ENCODE measurements around the gene CAND2.

DNA sequence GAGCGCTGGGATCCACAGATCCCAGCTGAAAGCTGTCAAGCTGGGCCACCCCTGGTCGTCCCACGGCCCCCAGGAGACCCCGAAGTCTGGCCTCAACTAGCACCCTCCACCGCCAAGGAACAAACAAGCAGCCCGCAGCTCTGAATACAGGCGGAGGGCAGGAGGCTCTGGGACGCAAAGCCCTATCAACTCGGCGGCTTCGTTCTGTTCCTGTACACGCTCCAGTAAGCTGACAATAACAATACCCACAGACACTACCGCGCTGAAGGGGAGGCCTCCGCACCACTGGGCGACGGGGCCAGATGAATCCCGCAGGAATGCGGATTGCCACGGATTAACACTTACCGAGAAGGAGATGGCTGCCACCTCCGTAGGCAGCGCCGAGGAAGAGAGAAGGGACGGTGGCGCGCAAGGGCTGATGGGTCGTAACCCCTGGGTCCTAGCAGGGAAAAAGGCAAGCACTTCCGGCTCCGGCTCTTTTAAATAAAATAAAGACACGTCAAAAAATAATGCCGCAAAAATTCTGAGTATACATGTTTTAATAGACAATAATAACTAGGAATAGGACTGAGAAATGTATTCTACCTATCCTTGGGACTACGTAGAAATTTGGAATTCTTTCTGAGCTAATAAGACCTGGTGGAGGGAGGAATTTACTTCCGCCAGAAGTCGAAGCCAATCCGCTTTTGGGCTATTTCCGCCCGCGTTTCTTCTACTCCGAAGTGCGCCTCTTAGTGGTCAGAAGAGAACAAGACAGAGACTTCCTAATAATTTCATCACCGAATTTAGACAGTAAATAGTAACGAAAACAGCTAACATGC, 44.9 kb downstream of the CAND2 start, which contains the start of gene RPL32:
- TF ChIP-seq CTCF (IDR thresholded peaks at IDR 0.05; ENCODE audit: poor library complexity, severe bottlenecking), result peak; percentile 95
- TF ChIP-seq RAD21 (conservative IDR thresholded peaks at IDR 0.05), result no peak
- TF ChIP-seq EZH2 (IDR thresholded peaks at IDR 0.05; ENCODE audit: borderline replicate concordance, insufficient read depth, low read length, poor library complexity, severe bottlenecking), result no peak
- TF ChIP-seq TAF1 (IDR thresholded peaks at IDR 0.05; ENCODE audit: low read depth), result peak; percentile 95
- TF ChIP-seq, protein P1, sequence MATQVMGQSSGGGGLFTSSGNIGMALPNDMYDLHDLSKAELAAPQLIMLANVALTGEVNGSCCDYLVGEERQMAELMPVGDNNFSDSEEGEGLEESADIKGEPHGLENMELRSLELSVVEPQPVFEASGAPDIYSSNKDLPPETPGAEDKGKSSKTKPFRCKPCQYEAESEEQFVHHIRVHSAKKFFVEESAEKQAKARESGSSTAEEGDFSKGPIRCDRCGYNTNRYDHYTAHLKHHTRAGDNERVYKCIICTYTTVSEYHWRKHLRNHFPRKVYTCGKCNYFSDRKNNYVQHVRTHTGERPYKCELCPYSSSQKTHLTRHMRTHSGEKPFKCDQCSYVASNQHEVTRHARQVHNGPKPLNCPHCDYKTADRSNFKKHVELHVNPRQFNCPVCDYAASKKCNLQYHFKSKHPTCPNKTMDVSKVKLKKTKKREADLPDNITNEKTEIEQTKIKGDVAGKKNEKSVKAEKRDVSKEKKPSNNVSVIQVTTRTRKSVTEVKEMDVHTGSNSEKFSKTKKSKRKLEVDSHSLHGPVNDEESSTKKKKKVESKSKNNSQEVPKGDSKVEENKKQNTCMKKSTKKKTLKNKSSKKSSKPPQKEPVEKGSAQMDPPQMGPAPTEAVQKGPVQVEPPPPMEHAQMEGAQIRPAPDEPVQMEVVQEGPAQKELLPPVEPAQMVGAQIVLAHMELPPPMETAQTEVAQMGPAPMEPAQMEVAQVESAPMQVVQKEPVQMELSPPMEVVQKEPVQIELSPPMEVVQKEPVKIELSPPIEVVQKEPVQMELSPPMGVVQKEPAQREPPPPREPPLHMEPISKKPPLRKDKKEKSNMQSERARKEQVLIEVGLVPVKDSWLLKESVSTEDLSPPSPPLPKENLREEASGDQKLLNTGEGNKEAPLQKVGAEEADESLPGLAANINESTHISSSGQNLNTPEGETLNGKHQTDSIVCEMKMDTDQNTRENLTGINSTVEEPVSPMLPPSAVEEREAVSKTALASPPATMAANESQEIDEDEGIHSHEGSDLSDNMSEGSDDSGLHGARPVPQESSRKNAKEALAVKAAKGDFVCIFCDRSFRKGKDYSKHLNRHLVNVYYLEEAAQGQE (IDR thresholded peaks at IDR 0.05; ENCODE audit: borderline replicate concordance), result peak; percentile 96
- peak; percentile 70 for TF ChIP-seq SMC3 (conservative IDR thresholded peaks at IDR 0.05; ENCODE audit: poor library complexity)
- TF ChIP-seq EP300 (conservative IDR thresholded peaks at IDR 0.05; ENCODE audit: poor library complexity, severe bottlenecking), result peak; percentile 49
- peak; percentile 99 for TF ChIP-seq POLR2AphosphoS5 (IDR thresholded peaks at IDR 0.05)

Data from neural cell (in vitro differentiated cells).